ENCODE data around the gene TAAR1. TPM values are rescaled to one million over a fixed set of nuclear protein-coding genes. Genes with fewer than 3 reads are reported as not detected.

The TAAR1 gene
- total RNA-seq, 1 donor from 2014 or later: not detected

Other genes with a start within 250 kb of the TAAR1 start
- gene STX7, start 146.1 kb downstream of the TAAR1 start, total RNA-seq: 25.9 TPM
- gene TAAR9, start 120.9 kb downstream of the TAAR1 start, total RNA-seq: not detected
- not detected for gene TAAR8, start 106.5 kb downstream of the TAAR1 start, total RNA-seq
- not detected for gene TAAR6, start 88.9 kb downstream of the TAAR1 start, total RNA-seq
- not detected for gene TAAR5, start 69.4 kb downstream of the TAAR1 start, total RNA-seq
- not detected for gene TAAR2, start 34.9 kb downstream of the TAAR1 start, total RNA-seq
- gene VNN1, start 54.9 kb upstream of the TAAR1 start, total RNA-seq: 0.89 TPM
- gene VNN2, start 98.7 kb upstream of the TAAR1 start, total RNA-seq: 25.3 TPM
- 15.7 TPM for gene SLC18B1, start 139.5 kb upstream of the TAAR1 start, total RNA-seq
- 1,292 TPM for gene RPS12, start 155.4 kb upstream of the TAAR1 start, total RNA-seq

Measured in skin of body (tissue), 1 donor.